GM12891 (cell line): Measurements from ENCODE around the gene RNU6-9. TPM values are rescaled to one million over a fixed set of nuclear protein-coding genes. Genes with fewer than 3 reads are reported as not detected.
"Not testable (repeated sequence)": the region's sequence is repeated elsewhere in the genome, so short reads cannot be mapped to it uniquely, and the experiment has no call there.

Source experiments
- DNase-seq: peaks from one replicate; pipeline ENCODE4 v3.0.0; 2011; ENCODE audit warnings: low spot score; ENCODE audit not compliant: insufficient read length
- FAIRE-seq: peaks from 2 replicates; lab custom pipeline; 2011; peaks lifted over from hg19 to GRCh38; lab: Jason Lieb, UNC
- PAX5 ChIP-seq: IDR thresholded peaks from 2 replicates; pipeline ENCODE4 v1.6.1; 2011; ENCODE audit warnings: low read length, moderate library complexity, mild to moderate bottlenecking; ENCODE audit not compliant: insufficient read depth, severe bottlenecking
- POLR2A ChIP-seq: IDR thresholded peaks from 2 replicates; pipeline ENCODE4 v1.6.1; 2011; ENCODE audit warnings: low read depth, low read length, control low read depth
- POLR2AphosphoS5 ChIP-seq: IDR thresholded peaks from 2 replicates; pipeline ENCODE4 v1.6.1; 2011; ENCODE audit warnings: low read depth, low read length, control low read depth
- POU2F2 ChIP-seq: IDR thresholded peaks from 2 replicates; pipeline ENCODE4 v1.6.1; 2011; ENCODE audit warnings: low read depth, mild to moderate bottlenecking, control low read depth, low read length, moderate library complexity
- SPI1 ChIP-seq: IDR thresholded peaks from 2 replicates; pipeline ENCODE4 v1.6.1; 2011; ENCODE audit warnings: low read depth, low read length, control low read depth
- TAF1 ChIP-seq: IDR thresholded peaks from 2 replicates; pipeline ENCODE4 v1.6.1; 2011; ENCODE audit warnings: low read depth, low read length, control low read depth
- polyA plus RNA-seq: library from polyadenylated mRNA; unstranded; fragments of >200 nt; gene quantifications from one replicate; pipeline ENCODE4 v1.2.1, GENCODE V29; 2012; ENCODE audit warnings: low read depth, missing spikeins, inconsistent platforms; ENCODE audit not compliant: missing spikeins

The RNU6-9 gene
- not detected for polyA plus RNA-seq

GRCh38 chr19:892894-893689 lies at the start of gene RNU6-9, which contains the start of gene MED16:
TSS of gene RNU6-9 (plus strand) at chr19:893484.
TSS of gene MED16 (minus strand) at chr19:893187. CDS start at chr19:891131, 2,056 bp downstream.
- DNase-seq, result peak; percentile 99
- peak; percentile 94 for FAIRE-seq
- no peak for TF ChIP-seq POLR2A
- 0 out of 2 replicates have a peak, but pooled peaks have one; percentile 48 for TF ChIP-seq TAF1
- no peak for TF ChIP-seq SPI1
- TF ChIP-seq POLR2AphosphoS5, result 0 out of 2 replicates have a peak, but pooled peaks have one; percentile 51
- TF ChIP-seq POU2F2, result peak; percentile 99

DNA sequence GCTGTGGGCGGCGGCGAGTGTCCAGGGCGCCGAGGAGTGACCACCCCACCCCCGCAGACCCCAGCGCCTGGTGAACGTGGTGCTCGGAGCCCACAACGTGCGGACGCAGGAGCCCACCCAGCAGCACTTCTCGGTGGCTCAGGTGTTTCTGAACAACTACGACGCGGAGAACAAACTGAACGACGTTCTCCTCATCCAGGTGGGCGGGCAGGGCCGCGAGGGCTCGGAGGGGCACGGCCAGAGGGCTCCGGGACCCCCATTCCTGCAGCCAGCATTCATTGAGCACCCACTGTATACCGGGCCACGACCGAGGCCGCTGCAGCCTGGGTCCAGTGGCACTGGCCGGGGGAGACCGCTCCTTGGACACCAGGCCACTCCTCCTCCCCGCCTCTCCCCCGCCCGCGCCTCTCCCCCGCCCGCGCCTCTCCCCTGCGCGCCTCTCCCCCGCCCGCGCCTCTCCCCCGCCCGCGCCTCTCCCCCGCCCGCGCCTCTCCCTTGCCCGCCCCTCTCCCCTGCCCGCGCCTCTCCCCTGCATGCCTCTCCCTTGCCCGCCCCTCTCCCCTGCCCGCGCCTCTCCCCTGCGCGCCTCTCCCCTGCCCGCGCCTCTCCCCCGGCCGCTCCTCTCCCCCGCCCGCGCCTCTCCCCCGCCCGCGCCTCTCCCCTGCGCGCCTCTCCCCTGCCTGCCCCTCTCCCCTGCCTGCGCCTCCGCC lies 49.3 kb upstream of the RNU6-9 start:
- no peak for TF ChIP-seq SPI1
- no peak for TF ChIP-seq POLR2A
- TF ChIP-seq TAF1, result no peak
- no peak for TF ChIP-seq POU2F2
- no peak for TF ChIP-seq PAX5
- no peak for TF ChIP-seq POLR2AphosphoS5
- no peak for DNase-seq
- no peak for FAIRE-seq

- FAIRE-seq (peak; percentile 54), DNase-seq (no peak)
- TF ChIP-seq POLR2AphosphoS5 (no peak), SPI1 (no peak), TAF1 (no peak), POLR2A (no peak), POU2F2 (no peak), PAX5 (no peak)
These were observed 48.7 kb upstream of the RNU6-9 start for GRCh38 chr19:844546-844971.

DNA sequence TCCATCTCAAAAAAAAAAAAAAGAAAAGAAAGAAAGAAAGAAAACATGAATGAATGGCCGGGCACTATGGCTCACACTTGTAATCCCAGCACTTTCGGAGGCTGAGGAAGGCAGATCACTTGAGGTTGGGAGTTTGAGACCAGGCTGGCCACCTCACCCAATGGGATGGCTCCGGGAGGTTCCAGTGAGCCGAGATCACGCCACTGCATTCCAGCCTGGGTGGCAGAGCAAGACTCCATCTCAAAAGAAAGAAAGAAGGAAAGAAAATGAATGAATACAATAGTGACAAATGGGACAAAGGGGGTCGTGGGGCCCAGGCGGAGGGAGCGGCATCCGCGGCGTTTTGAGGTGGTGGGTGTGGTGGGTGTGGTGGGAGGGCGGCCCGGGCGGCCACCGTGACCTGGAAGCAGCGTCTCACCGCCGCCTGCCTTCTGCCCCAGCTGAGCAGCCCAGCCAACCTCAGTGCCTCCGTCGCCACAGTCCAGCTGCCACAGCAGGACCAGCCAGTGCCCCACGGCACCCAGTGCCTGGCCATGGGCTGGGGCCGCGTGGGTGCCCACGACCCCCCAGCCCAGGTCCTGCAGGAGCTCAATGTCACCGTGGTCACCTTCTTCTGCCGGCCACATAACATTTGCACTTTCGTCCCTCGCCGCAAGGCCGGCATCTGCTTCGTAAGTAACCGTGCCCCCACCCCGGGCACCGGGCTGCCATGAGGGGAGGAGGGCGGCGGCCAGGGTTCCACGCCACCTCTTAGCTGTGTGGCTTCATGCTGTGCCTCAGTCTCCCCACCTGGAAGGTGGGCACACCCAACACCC lies 47.4 kb upstream of the RNU6-9 start:
- TF ChIP-seq POU2F2 (no peak), POLR2A (no peak), POLR2AphosphoS5 (no peak), SPI1 (no peak), TAF1 (no peak), PAX5 (no peak)
- FAIRE-seq (no peak), DNase-seq (no peak)

DNA sequence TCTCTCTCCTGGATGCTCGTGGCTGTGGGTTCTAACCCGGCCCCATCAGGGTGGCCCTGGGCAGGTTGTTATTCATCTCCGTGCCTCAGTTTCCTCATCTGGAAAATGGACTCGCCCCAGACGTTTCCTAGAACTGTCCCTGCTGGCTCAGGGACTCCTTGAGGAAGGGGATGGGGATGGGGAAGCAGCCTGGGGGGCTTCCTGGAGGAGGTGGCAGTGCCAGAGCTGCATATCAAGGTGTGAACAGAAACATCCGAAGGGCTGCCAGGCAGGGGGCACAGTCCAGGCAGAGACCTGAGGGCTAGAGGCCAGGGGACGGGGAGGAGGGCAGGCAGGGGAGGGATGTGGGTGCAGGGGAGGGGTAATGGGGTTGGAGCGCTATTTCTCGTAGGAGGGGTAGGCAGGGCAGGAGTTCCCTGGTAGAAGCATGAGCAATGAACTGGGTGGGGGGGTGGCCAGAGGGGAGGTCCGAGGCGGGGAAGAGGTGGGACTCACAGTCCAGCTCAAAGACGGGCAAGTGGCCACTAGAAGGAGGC lies 44.8 kb upstream of the RNU6-9 start:
- FAIRE-seq (no peak), DNase-seq (no peak)
- TF ChIP-seq POLR2AphosphoS5, result no peak
- no peak for TF ChIP-seq POLR2A
- TF ChIP-seq PAX5, result no peak
- no peak for TF ChIP-seq TAF1
- TF ChIP-seq SPI1, result no peak
- no peak for TF ChIP-seq POU2F2

GRCh38 chr19:849195-849594 lies 44.1 kb upstream of the RNU6-9 start:
- DNase-seq, FAIRE-seq: not testable (repeated sequence)

DNA sequence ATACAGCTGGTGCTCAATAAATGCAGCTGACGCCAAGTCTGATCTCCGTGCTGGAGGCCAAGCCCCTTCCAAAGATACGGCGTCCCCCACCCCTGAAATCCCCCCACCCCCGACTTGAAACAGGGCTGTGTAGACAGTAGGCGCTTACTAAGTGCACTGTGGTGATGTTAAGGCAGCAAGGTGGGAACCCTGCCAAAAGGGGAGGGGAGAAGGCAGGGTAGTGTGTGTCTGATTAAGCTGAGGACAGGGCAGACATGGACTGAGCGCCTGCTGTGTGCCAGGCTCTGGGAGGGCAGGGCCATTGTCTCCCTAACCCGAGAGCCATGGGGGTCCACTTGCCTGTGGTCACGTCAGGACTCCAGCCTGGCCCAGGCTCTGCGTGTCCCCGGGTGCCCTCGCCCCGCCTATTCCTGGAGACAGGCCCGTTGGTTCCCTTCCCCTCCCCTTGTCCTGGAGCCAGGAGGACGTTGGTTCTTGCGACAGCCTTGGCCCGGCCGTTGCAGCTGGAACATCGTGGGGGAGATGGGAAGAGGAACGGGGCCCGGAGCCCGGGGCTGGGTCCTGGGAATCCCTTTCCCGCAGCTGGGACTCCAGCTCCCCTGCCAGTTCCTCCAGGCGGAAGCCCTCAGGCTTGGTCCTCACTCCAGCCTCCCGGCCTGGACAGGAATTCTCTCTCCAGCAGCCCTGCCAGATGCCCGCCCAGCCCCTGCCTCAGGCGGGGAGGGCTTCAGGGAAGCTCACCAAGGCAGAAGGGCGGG lies 42.9 kb upstream of the RNU6-9 start:
- no peak for TF ChIP-seq POU2F2
- no peak for TF ChIP-seq SPI1
- no peak for TF ChIP-seq POLR2AphosphoS5
- TF ChIP-seq PAX5, result no peak
- TF ChIP-seq TAF1, result no peak
- no peak for TF ChIP-seq POLR2A
- FAIRE-seq, result no peak
- DNase-seq, result no peak

- FAIRE-seq (no peak), DNase-seq (no peak)
- TF ChIP-seq PAX5 (no peak), POLR2AphosphoS5 (no peak), POLR2A (no peak), POU2F2 (no peak), SPI1 (no peak), TAF1 (no peak)
These were observed 42.3 kb upstream of the RNU6-9 start for GRCh38 chr19:850979-851335.
